ENCODE data around the gene GSTP1.

GRCh38 chr11:67545280-67545679 is 38.3 kb upstream of the GSTP1 start:
- TF ChIP-seq POLR2A (IDR thresholded peaks at IDR 0.05; ENCODE audit: borderline replicate concordance, extremely low read depth, insufficient read depth, insufficient read length) (no peak), CTCF (IDR thresholded peaks at IDR 0.05 in 2 of 3, conservative IDR thresholded peaks at IDR 0.05 in 1 of 3; ENCODE audit: borderline replicate concordance in 1 of 3, insufficient read depth in 1 of 3, low read depth in 2 of 3, low read length in 2 of 3) (no peak), ZNF274 (IDR thresholded peaks at IDR 0.05; ENCODE audit: low read depth, low read length) (no peak), EGR1 (IDR thresholded peaks at IDR 0.05; ENCODE audit: low read depth) (no peak), EZH2phosphoT487 (IDR thresholded peaks at IDR 0.05; ENCODE audit: borderline replicate concordance) (no peak), ELF1 (IDR thresholded peaks at IDR 0.05; ENCODE audit: borderline replicate concordance, low read depth) (no peak), POLR2AphosphoS5 (IDR thresholded peaks at IDR 0.05; ENCODE audit: low read depth, low read length) (no peak), EZH2 (IDR thresholded peaks at IDR 0.05) (no peak), REST (IDR thresholded peaks at IDR 0.05; ENCODE audit: low read depth) (no peak)
- TF ChIP-seq, protein P1, sequence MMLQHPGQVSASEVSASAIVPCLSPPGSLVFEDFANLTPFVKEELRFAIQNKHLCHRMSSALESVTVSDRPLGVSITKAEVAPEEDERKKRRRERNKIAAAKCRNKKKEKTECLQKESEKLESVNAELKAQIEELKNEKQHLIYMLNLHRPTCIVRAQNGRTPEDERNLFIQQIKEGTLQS (IDR thresholded peaks at IDR 0.05): no peak

Measured in HCT116 (cell line).